ENCODE measurements around the gene IFFO2. TPM values are rescaled to one million over a fixed set of nuclear protein-coding genes. Genes with fewer than 3 reads are reported as not detected.

IFFO2 gene
- total RNA-seq, 1 experiment from 2014 or later, result 13.0 TPM

DNA sequence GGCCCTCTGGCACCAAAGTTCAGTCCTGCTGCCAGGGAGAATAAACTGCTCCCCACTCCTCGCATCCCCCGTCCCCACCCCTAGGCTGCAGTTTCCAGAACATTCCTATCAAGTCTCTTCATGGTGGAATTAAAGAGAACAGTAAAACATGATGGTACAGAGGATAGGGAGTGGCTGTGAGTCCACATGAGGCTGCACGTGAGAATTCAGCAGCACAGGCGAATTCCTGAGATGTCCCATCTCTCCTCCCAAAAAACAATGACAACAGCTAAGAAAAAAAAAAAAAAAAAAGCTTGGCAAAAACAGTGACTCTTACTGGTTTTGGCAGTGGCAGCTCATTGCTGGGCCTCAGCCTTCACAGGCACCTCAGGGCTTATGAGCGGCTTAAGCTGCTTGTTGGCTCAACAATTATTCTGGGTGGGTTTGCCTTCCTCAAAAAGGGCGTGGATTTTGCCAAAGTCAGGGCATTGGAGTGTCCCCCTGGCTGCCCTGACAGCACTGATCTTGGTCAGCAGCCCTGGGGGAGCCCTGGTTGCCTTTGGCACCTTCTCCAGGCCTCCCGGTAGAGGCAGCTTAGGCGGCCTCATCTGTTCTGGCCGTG is 5.7 kb upstream of the IFFO2 start:
- no TSS peak for BruUV-seq (replicated peaks)
- no peak for TF ChIP-seq CTCF (IDR thresholded peaks at IDR 0.05; ENCODE audit: unreplicated experiment)
- intact Hi-C loops (cut with micrococcal nuclease; ENCODE audit: unreplicated experiment), result no loop called here
- peaks cover 21% of the 10 kb centered on the region for H3K4me1 Mint-ChIP-seq (ENCODE audit: low read depth, unreplicated experiment)
- H3K9me3 Mint-ChIP-seq (ENCODE audit: low read depth, unreplicated experiment), result no peaks in the 10 kb centered on the region
- H3K27ac Mint-ChIP-seq (ENCODE audit: unreplicated experiment), result no peak overlapping the region
- CTCF ChIA-PET, result interaction anchor here (0.9 kb wide), 1 partner anchor 8 kb away, joined by 3 read pairs; no protein-coding TSS in a partner anchor
- H3K27me3 Mint-ChIP-seq (ENCODE audit: unreplicated experiment), result peaks cover 31% of the 10 kb centered on the region
- DNase-seq, result no peak
- H3K4me3 Mint-ChIP-seq (ENCODE audit: low read depth, unreplicated experiment), result no peak overlapping the region
- peaks cover 9% of the 10 kb centered on the region for H3K36me3 Mint-ChIP-seq (ENCODE audit: insufficient read depth, unreplicated experiment)

DNA sequence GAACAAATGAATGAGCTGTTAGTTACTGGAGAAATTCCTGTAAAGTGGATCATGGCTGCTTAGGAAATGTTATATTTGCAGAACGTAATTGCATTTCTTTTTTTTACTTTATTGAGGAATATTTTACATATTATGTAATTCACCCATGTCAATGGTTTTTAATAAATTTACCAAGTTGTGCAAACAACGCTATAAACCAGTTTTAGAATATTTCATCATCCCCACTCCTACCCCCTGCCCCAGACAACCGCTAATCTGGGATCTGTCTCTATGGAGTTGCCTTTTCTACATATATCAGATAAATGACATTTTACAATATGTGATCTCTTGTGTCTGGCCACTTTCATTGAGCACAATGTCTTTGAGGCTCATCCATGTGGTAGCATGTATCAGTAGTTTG is 4.3 kb upstream of the IFFO2 start:
- CTCF ChIA-PET, result no interaction called here
- H3K4me1 Mint-ChIP-seq (ENCODE audit: low read depth, unreplicated experiment), result peaks cover 22% of the 10 kb centered on the region

GRCh38 chr1:18960409-18960808 is 3.9 kb upstream of the IFFO2 start:
- Mint-ChIP-seq H3K9me3 (ENCODE audit: low read depth, unreplicated experiment) (no peaks in the 10 kb centered on the region), H3K36me3 (ENCODE audit: insufficient read depth, unreplicated experiment) (peaks cover 18% of the 10 kb centered on the region), H3K4me1 (ENCODE audit: low read depth, unreplicated experiment) (peaks cover 22% of the 10 kb centered on the region), H3K27me3 (ENCODE audit: unreplicated experiment) (peaks cover 31% of the 10 kb centered on the region), H3K27ac (ENCODE audit: unreplicated experiment) (no peak overlapping the region), H3K4me3 (ENCODE audit: low read depth, unreplicated experiment) (no peak overlapping the region)
- no TSS peak for BruUV-seq (replicated peaks)
- intact Hi-C loops (cut with micrococcal nuclease; ENCODE audit: unreplicated experiment), result no loop called here
- no peak for DNase-seq
- CTCF ChIA-PET, result no interaction called here
- TF ChIP-seq CTCF (IDR thresholded peaks at IDR 0.05; ENCODE audit: unreplicated experiment), result no peak

More for the DNA sequence above, 4.3 kb upstream of the IFFO2 start:
- peaks cover 31% of the 10 kb centered on the region for H3K27me3 Mint-ChIP-seq (ENCODE audit: unreplicated experiment)
- no TSS peak for BruUV-seq (replicated peaks)
- no peak overlapping the region for H3K27ac Mint-ChIP-seq (ENCODE audit: unreplicated experiment)
- peaks cover 18% of the 10 kb centered on the region for H3K36me3 Mint-ChIP-seq (ENCODE audit: insufficient read depth, unreplicated experiment)
- no peaks in the 10 kb centered on the region for H3K9me3 Mint-ChIP-seq (ENCODE audit: low read depth, unreplicated experiment)
- intact Hi-C loops (cut with micrococcal nuclease; ENCODE audit: unreplicated experiment), result no loop called here
- H3K4me3 Mint-ChIP-seq (ENCODE audit: low read depth, unreplicated experiment), result no peak overlapping the region
- TF ChIP-seq CTCF (IDR thresholded peaks at IDR 0.05; ENCODE audit: unreplicated experiment), result no peak
- no peak for DNase-seq

GRCh38 chr1:18959591-18959990 is 3.1 kb upstream of the IFFO2 start:
- no peak overlapping the region for H3K4me3 Mint-ChIP-seq (ENCODE audit: low read depth, unreplicated experiment)
- BruUV-seq (replicated peaks), result no TSS peak
- H3K27me3 Mint-ChIP-seq (ENCODE audit: unreplicated experiment), result peaks cover 28% of the 10 kb centered on the region
- H3K36me3 Mint-ChIP-seq (ENCODE audit: insufficient read depth, unreplicated experiment), result peaks cover 18% of the 10 kb centered on the region
- no peak for TF ChIP-seq CTCF (IDR thresholded peaks at IDR 0.05; ENCODE audit: unreplicated experiment)
- H3K4me1 Mint-ChIP-seq (ENCODE audit: low read depth, unreplicated experiment), result peaks cover 22% of the 10 kb centered on the region
- CTCF ChIA-PET, result interaction anchor here (0.9 kb wide), 1 partner anchor 8 kb away, joined by 11 read pairs; no protein-coding TSS in a partner anchor
- H3K9me3 Mint-ChIP-seq (ENCODE audit: low read depth, unreplicated experiment), result no peaks in the 10 kb centered on the region
- no peak for DNase-seq
- no peak overlapping the region for H3K27ac Mint-ChIP-seq (ENCODE audit: unreplicated experiment)
- intact Hi-C loops (cut with micrococcal nuclease; ENCODE audit: unreplicated experiment), result loop anchor here (5.0 to 10.0 kb wide), 2 partner anchors 53 to 55 kb away; partner anchors contain the start of gene ALDH4A1

All from Calu3 (cell line).